HepG2 (cell line): Measurements from ENCODE around the gene SKIC2. TPM values are rescaled to one million over a fixed set of nuclear protein-coding genes. Genes with fewer than 3 reads are reported as not detected.

Experiments used
- ADNP ChIP-seq: sonication (generic); formaldehyde crosslinking; IDR thresholded peaks from 2 replicates; pipeline ENCODE4 v1.4.0; 2020; ENCODE audit warnings: missing genetic modification reagents
- CCDC6 ChIP-seq: sonication (generic); formaldehyde crosslinking; IDR thresholded peaks from 2 replicates; pipeline ENCODE4 v1.8.1; 2022; ENCODE audit warnings: mild to moderate bottlenecking, missing genetic modification reagents, moderate library complexity
- DBP ChIP-seq: sonication (generic); formaldehyde crosslinking; IDR thresholded peaks from 2 replicates; pipeline ENCODE4 v1.4.0; 2020; ENCODE audit warnings: missing genetic modification reagents; ENCODE audit errors: not compliant biosample characterization
- HMGXB4 ChIP-seq, 2 experiments: sonication (generic) in 1 of 2; formaldehyde crosslinking in 1 of 2; IDR thresholded peaks; 2 replicates each; pipeline versions ENCODE4 v1.4.0 to v1.6.1; 2018 to 2020; ENCODE audit warnings: missing genetic modification reagents in 2 of 2, borderline replicate concordance in 1 of 2, low read depth in 1 of 2, mild to moderate bottlenecking in 1 of 2, missing biosample characterization in 1 of 2
- KLF6 ChIP-seq: IDR thresholded peaks from 2 replicates; pipeline ENCODE4 v1.8.0; 2016; ENCODE audit warnings: missing biosample characterization, missing genetic modification reagents
- MEF2D ChIP-seq: sonication (generic); formaldehyde crosslinking; IDR thresholded peaks from 2 replicates; pipeline ENCODE4 v1.5.1; 2020; ENCODE audit warnings: mild to moderate bottlenecking, missing genetic modification reagents
- NCOA5 ChIP-seq: sonication (generic); formaldehyde crosslinking; IDR thresholded peaks from 2 replicates; pipeline ENCODE4 v1.4.0; 2020; ENCODE audit warnings: missing genetic modification reagents
- NR3C1 ChIP-seq: sonication (generic); formaldehyde crosslinking; IDR thresholded peaks from 2 replicates; pipeline ENCODE4 v1.4.0; 2020; ENCODE audit warnings: missing genetic modification reagents
- RFX3 ChIP-seq: IDR thresholded peaks from 2 replicates; pipeline ENCODE4 v1.6.1; 2016; ENCODE audit warnings: missing biosample characterization, missing genetic modification reagents
- SRSF1 ChIP-seq: fragments of 200-400 bp; formaldehyde crosslinking; optimal IDR thresholded peaks from 2 replicates; pipeline ENCODE3; 2017; ENCODE audit warnings: mild to moderate bottlenecking, low read depth, low read length, moderate library complexity
- TOE1 ChIP-seq: sonication (generic); formaldehyde crosslinking; IDR thresholded peaks from 2 replicates; pipeline ENCODE4 v1.4.0; 2020; ENCODE audit warnings: mild to moderate bottlenecking, missing genetic modification reagents
- ZNF142 ChIP-seq: sonication (generic); formaldehyde crosslinking; IDR thresholded peaks from 2 replicates; pipeline ENCODE4 v1.4.0; 2020; ENCODE audit warnings: missing genetic modification reagents
- ZNF160 ChIP-seq: sonication (generic); formaldehyde crosslinking; IDR thresholded peaks from 2 replicates; pipeline ENCODE4 v1.8.0; 2022; ENCODE audit warnings: mild to moderate bottlenecking, inconsistent platforms, missing genetic modification reagents
- ZNF234 ChIP-seq: sonication (generic); formaldehyde crosslinking; conservative IDR thresholded peaks from 2 replicates; pipeline ENCODE4 v1.5.1; 2020; ENCODE audit warnings: mild to moderate bottlenecking, missing genetic modification reagents
- ZNF280B ChIP-seq: sonication (generic); formaldehyde crosslinking; IDR thresholded peaks from 2 replicates; pipeline ENCODE4 v1.5.0; 2020; ENCODE audit warnings: missing genetic modification reagents, mild to moderate bottlenecking, borderline replicate concordance
- ZNF33A ChIP-seq: sonication (generic); formaldehyde crosslinking; IDR thresholded peaks from 2 replicates; pipeline ENCODE4 v1.5.1; 2020; ENCODE audit warnings: missing genetic modification reagents, mild to moderate bottlenecking, moderate library complexity, borderline replicate concordance
- ZNF383 ChIP-seq: sonication (generic); formaldehyde crosslinking; IDR thresholded peaks from 2 replicates; pipeline ENCODE4 v1.4.0; 2020; ENCODE audit warnings: missing genetic modification reagents, mild to moderate bottlenecking, borderline replicate concordance
- ZNF501 ChIP-seq: sonication (generic); formaldehyde crosslinking; IDR thresholded peaks from 2 replicates; pipeline ENCODE4 v1.5.1; 2020; ENCODE audit warnings: mild to moderate bottlenecking, moderate library complexity, missing genetic modification reagents
- ZNF775 ChIP-seq: sonication (generic); formaldehyde crosslinking; IDR thresholded peaks from 2 replicates; pipeline ENCODE4 v1.4.0; 2020; ENCODE audit warnings: missing genetic modification reagents, mild to moderate bottlenecking, moderate library complexity, borderline replicate concordance
- polyA plus RNA-seq, 8 experiments: library from polyadenylated mRNA; depleted of rRNA in 3 of 8; stranded (reverse) in 7 of 8; unstranded in 1 of 8; fragments of >200 nt; fragmentation: Illumina TruSeq in 4 of 8; extraction: Trizol in 4 of 8; gene quantifications; 2 replicates each; pipeline versions ENCODE4 v1.2.1 to v1.2.3, GENCODE V29; 2011 to 2016; ENCODE audit warnings: low read depth in 4 of 8, missing spikeins in 1 of 8, mixed read lengths in 1 of 8; ENCODE audit not compliant: insufficient read depth in 1 of 8
- total RNA-seq, 5 experiments: library from RNA; depleted of rRNA; stranded (reverse); fragments of >200 nt; fragmentation: Illumina TruSeq; extraction: Trizol; gene quantifications; 2 replicates each; pipeline ENCODE4 v1.2.3, GENCODE V29; 2016; ENCODE audit warnings: low read depth in 1 of 5

The SKIC2 gene
- total and polyA plus RNA-seq, 2 of the 13 experiments (the other 11 are each of a cell fraction or from before 2014, with no cell fraction given) = 67.1 to 68.4 TPM

GRCh38 chr6:31927863-31928671 lies 30.9 kb upstream of the SKIC2 start (continued):
- 0 out of 2 replicates have a peak, but pooled peaks have one; percentile 40 for TF ChIP-seq ZNF775 (CRISPR knock-in tag)
- TF ChIP-seq TOE1 (CRISPR knock-in tag) = no peak
- 0 out of 2 replicates have a peak, but pooled peaks have one; percentile 76 for TF ChIP-seq ZNF280B
- TF ChIP-seq ZNF234 (CRISPR knock-in tag) = no peak
- no peak for TF ChIP-seq NCOA5 (CRISPR knock-in tag)
- no peak for TF ChIP-seq NR3C1 (CRISPR knock-in tag)
- TF ChIP-seq ZNF383 (CRISPR knock-in tag) = 0 out of 2 replicates have a peak, but pooled peaks have one; percentile 46
- peak; percentile 66; the same call in 1 of the 2 replicates for TF ChIP-seq ZNF142 (CRISPR knock-in tag)
- TF ChIP-seq HMGXB4 (CRISPR knock-in tag; IDR thresholded peaks at IDR 0.05; ENCODE audit: borderline replicate concordance in 1 of 2, low read depth in 1 of 2) = no peak; a peak in 1 of 4 replicates
- TF ChIP-seq KLF6 (CRISPR knock-in tag) = no peak
- no peak for TF ChIP-seq ZNF33A (CRISPR knock-in tag)
- peak; percentile 61 for TF ChIP-seq ZNF501 (CRISPR knock-in tag)
- no peak for TF ChIP-seq ADNP
- no peak for TF ChIP-seq SRSF1
- TF ChIP-seq ZNF160 (CRISPR knock-in tag) = no peak
- no peak for TF ChIP-seq DBP (CRISPR knock-in tag)
- no peak for TF ChIP-seq CCDC6 (CRISPR knock-in tag)
- TF ChIP-seq RFX3 (CRISPR knock-in tag) = no peak
- TF ChIP-seq MEF2D (CRISPR knock-in tag) = no peak
